HepG2 (cell line): ENCODE data around the gene CYB5R3. TPM values are rescaled to one million over a fixed set of nuclear protein-coding genes. Genes with fewer than 3 reads are reported as not detected.

Experiments used
- ATAC-seq: fragments of 200-7000 bp; cut with Tn5 transposase; 3 replicates; pipeline ENCODE4 v1.9.1; 2020; ENCODE audit warnings: mild to moderate bottlenecking, moderate library complexity
- BruUV-seq: library from RNA; stranded (reverse); fragments of 400-500 nt; replicated peaks from 2 replicates; lab custom pipeline; 2021; lab: Mats Ljungman, UMichigan
- CTCF ChIA-PET: fragments of 300-600 bp; formaldehyde crosslinking; extraction: SDS; loops from one replicate; lab custom pipeline; 2021; ENCODE audit warnings: low total read pairs, inconsistent platforms, low intra/inter-chr PET ratio; lab: Yijun Ruan, JAX
- POLR2A ChIA-PET: fragments of 350-600 bp; sonication (Branson Sonifier 250); formaldehyde crosslinking; loops from one replicate; lab custom pipeline; 2020; ENCODE audit warnings: antibody characterized with exemption, inconsistent platforms; lab: Yijun Ruan, JAX
- DNase-seq: peaks from one replicate; pipeline ENCODE4 v3.0.0-alpha.2; 2015; ENCODE audit warnings: low spot score
- FAIRE-seq: peaks from 3 replicates; lab custom pipeline; 2011; peaks lifted over from hg19 to GRCh38; lab: Jason Lieb, UNC
- H2AFZ ChIP-seq: one replicate; pipeline ENCODE4 v1.6.1; 2011; ENCODE audit warnings: low read length, inconsistent platforms
- H3K27ac ChIP-seq: fragments of 300-600 bp; 3 replicates; pipeline ENCODE4 v1.8.0; 2011; ENCODE audit warnings: mixed run types, mild to moderate bottlenecking, mixed read lengths, low read length, inconsistent platforms; ENCODE audit not compliant: insufficient read depth; ENCODE audit errors: extremely low read length
- H3K27me3 ChIP-seq, 2 experiments: fragments of 200-600 bp in 1 of 2; 2 replicates in 1 of 2; 3 replicates in 1 of 2; pipeline versions ENCODE4 v1.6.0 to v1.8.0; 2011; ENCODE audit warnings: low read length in 2 of 2, mild to moderate bottlenecking in 2 of 2, moderate library complexity in 2 of 2, inconsistent platforms in 1 of 2; ENCODE audit not compliant: insufficient read depth in 2 of 2, control insufficient read depth in 1 of 2
- H3K36me3 ChIP-seq, 2 experiments: fragments of 200-600 bp in 1 of 2; replicated peaks in 1 of 2; 2 replicates in 1 of 2; 3 replicates in 1 of 2; pipeline versions ENCODE4 v1.5.1 to v1.8.0; 2011; ENCODE audit warnings: low read length in 2 of 2, inconsistent platforms in 1 of 2; ENCODE audit not compliant: insufficient read depth in 2 of 2, control insufficient read depth in 1 of 2
- H3K4me1 ChIP-seq: 2 replicates; pipeline ENCODE4 v1.5.1; 2012; ENCODE audit warnings: low read length, inconsistent platforms; ENCODE audit not compliant: insufficient read depth
- H3K4me2 ChIP-seq: 2 replicates; pipeline ENCODE4 v1.6.0; 2011; ENCODE audit warnings: low read depth, low read length, inconsistent platforms
- H3K4me3 ChIP-seq, 3 experiments: fragments of 200-600 bp in 1 of 3; sonication (generic), shearing (Covaris generic) in 1 of 3; replicated peaks in 1 of 3; 2 replicates each; pipeline ENCODE4 v1.5.1; 2011 to 2016; ENCODE audit warnings: low read length in 3 of 3, inconsistent platforms in 2 of 3, low read depth in 2 of 3, mild to moderate bottlenecking in 2 of 3, control low read depth in 1 of 3, mixed read lengths in 1 of 3; ENCODE audit not compliant: insufficient read depth in 1 of 3
- H3K79me2 ChIP-seq: one replicate; pipeline ENCODE4 v1.6.1; 2011; ENCODE audit warnings: low read length, inconsistent platforms; ENCODE audit not compliant: insufficient read depth
- H3K9ac ChIP-seq: 2 replicates; pipeline ENCODE4 v1.6.0; 2011; ENCODE audit warnings: mild to moderate bottlenecking, low read depth, low read length, inconsistent platforms; ENCODE audit not compliant: insufficient read depth
- H3K9me3 ChIP-seq: 2 replicates; pipeline ENCODE4 v1.5.1; 2012; ENCODE audit warnings: mild to moderate bottlenecking, low read length
- H4K20me1 ChIP-seq: 2 replicates; pipeline ENCODE4 v1.6.0; 2011; ENCODE audit warnings: inconsistent platforms, mild to moderate bottlenecking, low read length, moderate library complexity; ENCODE audit not compliant: insufficient read depth
- ARID4A ChIP-seq: sonication (generic); formaldehyde crosslinking; IDR thresholded peaks from 2 replicates; pipeline ENCODE4 v1.5.0; 2020; ENCODE audit warnings: mild to moderate bottlenecking, missing genetic modification reagents, borderline replicate concordance
- CAMTA2 ChIP-seq: sonication (generic); formaldehyde crosslinking; IDR thresholded peaks from 2 replicates; pipeline ENCODE4 v1.4.0; 2020; ENCODE audit warnings: mild to moderate bottlenecking, missing genetic modification reagents, borderline replicate concordance
- EED ChIP-seq: sonication (generic); formaldehyde crosslinking; IDR thresholded peaks from 2 replicates; pipeline ENCODE4 v1.5.0; 2020; ENCODE audit warnings: mild to moderate bottlenecking, missing genetic modification reagents
- ERF ChIP-seq: IDR thresholded peaks from 2 replicates; pipeline ENCODE4 v1.6.1; 2018; ENCODE audit warnings: missing biosample characterization, missing genetic modification reagents
- GATAD2A ChIP-seq: IDR thresholded peaks from 2 replicates; pipeline ENCODE4 v1.6.1; 2016
- HNF4G ChIP-seq, 2 experiments: sonication (generic) in 1 of 2; formaldehyde crosslinking in 1 of 2; IDR thresholded peaks; 2 replicates each; pipeline versions ENCODE4 v1.4.0 to v1.6.1; 2011 to 2020; ENCODE audit warnings: borderline replicate concordance in 2 of 2, low read depth in 2 of 2, mild to moderate bottlenecking in 2 of 2, low read length in 1 of 2, missing genetic modification reagents in 1 of 2, moderate library complexity in 1 of 2
- MIXL1 ChIP-seq: IDR thresholded peaks from 2 replicates; pipeline ENCODE4 v1.6.1; 2016
- NR2F1 ChIP-seq, 2 experiments: fragments of 450-650 bp in 1 of 2; formaldehyde crosslinking in 1 of 2; IDR thresholded peaks; 2 replicates each; pipeline versions ENCODE4 v1.5.0 to v1.6.1; 2016 to 2020; ENCODE audit warnings: mild to moderate bottlenecking in 1 of 2, missing compliant biosample characterization in 1 of 2, missing genetic modification reagents in 1 of 2, moderate library complexity in 1 of 2
- POLR2AphosphoS2 ChIP-seq: IDR thresholded peaks from 2 replicates; pipeline ENCODE4 v1.6.1; 2011; ENCODE audit warnings: low read depth, low read length, improper control_type of control experiment
- RFX1 ChIP-seq: fragments of 450-650 bp; IDR thresholded peaks from 2 replicates; pipeline ENCODE4 v1.6.1; 2017
- RFX3 ChIP-seq: IDR thresholded peaks from 2 replicates; pipeline ENCODE4 v1.6.1; 2016; ENCODE audit warnings: missing biosample characterization, missing genetic modification reagents
- SOX5 ChIP-seq: IDR thresholded peaks from 2 replicates; pipeline ENCODE4 v1.6.1; 2016; ENCODE audit warnings: borderline replicate concordance
- SP2 ChIP-seq: sonication (generic); formaldehyde crosslinking; IDR thresholded peaks from 2 replicates; pipeline ENCODE4 v1.5.1; 2020; ENCODE audit warnings: mild to moderate bottlenecking, missing genetic modification reagents
- TBX3 ChIP-seq: fragments of 450-650 bp; IDR thresholded peaks from 2 replicates; pipeline ENCODE4 v1.6.1; 2017; ENCODE audit warnings: antibody characterized with exemption, mild to moderate bottlenecking, inconsistent platforms, borderline replicate concordance
- THYN1 ChIP-seq: sonication (generic); formaldehyde crosslinking; IDR thresholded peaks from 2 replicates; pipeline ENCODE4 v1.8.1; 2023; ENCODE audit warnings: low read depth, mild to moderate bottlenecking, moderate library complexity, missing genetic modification reagents, borderline replicate concordance
- ZNF121 ChIP-seq: sonication (generic); formaldehyde crosslinking; IDR thresholded peaks from 2 replicates; pipeline ENCODE4 v1.5.0; 2020; ENCODE audit warnings: mild to moderate bottlenecking, missing genetic modification reagents
- ZNF770 ChIP-seq: sonication (generic); formaldehyde crosslinking; IDR thresholded peaks from 2 replicates; pipeline ENCODE4 v1.5.0; 2020; ENCODE audit warnings: mild to moderate bottlenecking, missing genetic modification reagents
- ZZZ3 ChIP-seq: sonication (generic); formaldehyde crosslinking; IDR thresholded peaks from 2 replicates; pipeline ENCODE4 v1.4.0; 2020; ENCODE audit warnings: missing genetic modification reagents, mild to moderate bottlenecking, borderline replicate concordance
- WGBS: methylation state at CpG from one replicate; pipeline ENCODE4 v1.1.6; 2017; ENCODE audit warnings: low lambda C conversion rate; 5-methylcytosine and 5-hydroxymethylcytosine counted together
- in situ Hi-C: cut with HindIII; loops from 2 replicates; pipeline ENCODE4 v1.10.0; 2017; ENCODE audit warnings: low pct_unique_long_range_greater_than_20kb; ENCODE audit not compliant: extremely low pct_ligation_motif_present
- intact Hi-C: fragments of 100-400 bp; cut with micrococcal nuclease; formaldehyde crosslinking; loops from one replicate; pipeline ENCODE4 v1.10.0; 2022; ENCODE audit not compliant: unreplicated experiment
- polyA plus RNA-seq, 8 experiments: library from polyadenylated mRNA; depleted of rRNA in 3 of 8; stranded (reverse) in 7 of 8; unstranded in 1 of 8; fragments of >200 nt; fragmentation: Illumina TruSeq in 4 of 8; extraction: Trizol in 4 of 8; gene quantifications; 2 replicates each; pipeline versions ENCODE4 v1.2.1 to v1.2.3, GENCODE V29; 2011 to 2016; ENCODE audit warnings: low read depth in 4 of 8, missing spikeins in 1 of 8, mixed read lengths in 1 of 8; ENCODE audit not compliant: insufficient read depth in 1 of 8
- total RNA-seq, 5 experiments: library from RNA; depleted of rRNA; stranded (reverse); fragments of >200 nt; fragmentation: Illumina TruSeq; extraction: Trizol; gene quantifications; 2 replicates each; pipeline ENCODE4 v1.2.3, GENCODE V29; 2016; ENCODE audit warnings: low read depth in 1 of 5

CYB5R3 gene
- total and polyA plus RNA-seq, 2 of the 13 experiments (the other 11 are each of a cell fraction or from before 2014, with no cell fraction given) = 32.4 to 305 TPM

- H3K9me3 ChIP-seq = peaks cover 11% of the 10 kb centered on the region; the same call in 1 of the 2 replicates
- H3K4me2 ChIP-seq = peak overlapping the region; percentile 37; the same call in 1 of the 2 replicates
- no peaks in the 10 kb centered on the region for H3K27me3 ChIP-seq
- H4K20me1 ChIP-seq = no peaks in the 10 kb centered on the region
- H3K9ac ChIP-seq = no peak overlapping the region
- no peak overlapping the region for H2AFZ ChIP-seq
- WGBS = under 1% methylated on average over 7 of the region's 7 CpGs
- H3K27ac ChIP-seq = peak overlapping the region; percentile 47
- POLR2A ChIA-PET = interaction anchor here (1.1 to 1.3 kb wide), 2 partner anchors 10 to 11 kb away, joined by 4 read pairs; no protein-coding TSS in a partner anchor
- H3K79me2 ChIP-seq = no peaks in the 10 kb centered on the region
- FAIRE-seq (no peak), ATAC-seq (peak; percentile 57; the same call in 2 of the 3 replicates), DNase-seq (no peak)
- in situ Hi-C loops = no loop called here
- H3K36me3 ChIP-seq = no peaks in the 10 kb centered on the region
- H3K4me1 ChIP-seq = peaks cover 51% of the 10 kb centered on the region
- CTCF ChIA-PET = no interaction called here
- intact Hi-C loops = no loop called here
- H3K4me3 ChIP-seq = no peak overlapping the region
- no TSS peak for BruUV-seq
- TF ChIP-seq ZNF770 = peak; percentile 50
- peak; percentile 37; the same call in 1 of the 2 replicates for TF ChIP-seq TBX3
- no peak for TF ChIP-seq RFX1
- peak; percentile 33; the same call in 1 of the 2 replicates for TF ChIP-seq ARID4A (CRISPR knock-in tag)
- peak; percentile 59 for TF ChIP-seq GATAD2A
- TF ChIP-seq NR2F1 (CRISPR knock-in tag; IDR thresholded peaks at IDR 0.05) = 0 out of 4 replicates have a peak, but pooled peaks have one; percentile 20 to 24
- 0 out of 2 replicates have a peak, but pooled peaks have one; percentile 22 for TF ChIP-seq ERF
- TF ChIP-seq ZNF121 (CRISPR knock-in tag) = peak; percentile 95
- 0 out of 2 replicates have a peak, but pooled peaks have one; percentile 2 for TF ChIP-seq HNF4G (IDR thresholded peaks at IDR 0.05; ENCODE audit: borderline replicate concordance, low read depth, low read length)
- no peak for TF ChIP-seq HNF4G (CRISPR knock-in tag; IDR thresholded peaks at IDR 0.05; ENCODE audit: borderline replicate concordance, low read depth)
- 0 out of 2 replicates have a peak, but pooled peaks have one; percentile 16 for TF ChIP-seq MIXL1
- no peak for TF ChIP-seq RFX3
- peak; percentile 22; the same call in 1 of the 2 replicates for TF ChIP-seq SOX5
- TF ChIP-seq THYN1 (CRISPR knock-in tag) = no peak
- no peak for TF ChIP-seq SP2
- TF ChIP-seq POLR2AphosphoS2 = no peak
- TF ChIP-seq CAMTA2 (CRISPR knock-in tag) = no peak
- TF ChIP-seq EED (CRISPR knock-in tag) = no peak
- no peak for TF ChIP-seq ZZZ3 (CRISPR knock-in tag)
These were observed 26.9 kb upstream of the CYB5R3 start for GRCh38 chr22:42676059-42676607.
